GM12864 (cell line): ENCODE data around the gene CST6.

Experiments
- DNase-seq: peaks from one replicate; pipeline ENCODE4 v3.0.0-alpha.2; 2011; ENCODE audit warnings: low read depth
- H3K4me3 ChIP-seq: 2 replicates; pipeline ENCODE4 v1.5.1; 2011; ENCODE audit warnings: mild to moderate bottlenecking, low read depth, low read length, control low read depth
- TF ChIP-seq, protein P1 (sequence below): IDR thresholded peaks from 2 replicates; pipeline ENCODE4 v1.5.1; 2011; ENCODE audit warnings: low read depth, mild to moderate bottlenecking, moderate library complexity, low read length, control low read depth, inconsistent platforms; ENCODE audit errors: missing control alignments

CST6 gene

DNA sequence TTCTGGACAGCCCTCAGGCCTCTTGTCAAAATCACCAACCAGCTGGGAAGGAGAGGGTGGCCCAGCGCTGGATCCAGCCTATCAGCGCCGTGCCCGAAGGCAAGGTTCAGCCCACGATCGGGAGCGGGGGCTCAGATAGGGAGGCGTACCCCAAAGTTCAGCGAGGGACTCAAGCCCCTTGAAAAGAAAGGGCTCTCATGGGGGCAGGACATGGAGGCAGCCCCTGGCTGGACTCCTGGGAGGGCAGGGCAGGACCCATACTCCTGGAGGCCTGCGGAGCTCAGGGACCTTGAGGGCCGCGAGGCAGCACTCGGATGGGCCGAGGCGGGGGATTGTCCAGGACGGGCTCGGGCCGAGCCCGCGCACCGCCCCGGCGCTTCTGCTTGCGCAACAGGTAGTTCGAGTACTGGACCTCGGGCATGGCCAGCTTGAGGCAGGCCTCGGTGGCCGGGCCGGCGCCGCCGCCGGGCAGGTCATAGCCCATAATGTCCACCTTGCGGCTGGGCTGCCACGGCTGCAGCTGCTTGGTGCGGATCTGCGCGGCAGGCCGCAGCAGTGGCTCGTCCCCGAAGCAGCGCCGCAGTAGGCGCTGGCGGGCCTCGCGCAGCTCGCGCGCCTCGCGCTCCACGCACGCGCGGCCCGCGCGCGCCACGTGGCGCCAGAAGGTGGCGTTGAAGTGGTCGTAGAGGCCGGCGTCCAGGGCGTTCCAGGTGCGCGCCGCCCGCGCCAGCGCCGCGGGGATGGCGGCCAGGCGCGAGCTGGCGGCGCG is 30.6 kb downstream of the CST6 start:
- no peak overlapping the region for H3K4me3 ChIP-seq
- DNase-seq, result no peak

DNA sequence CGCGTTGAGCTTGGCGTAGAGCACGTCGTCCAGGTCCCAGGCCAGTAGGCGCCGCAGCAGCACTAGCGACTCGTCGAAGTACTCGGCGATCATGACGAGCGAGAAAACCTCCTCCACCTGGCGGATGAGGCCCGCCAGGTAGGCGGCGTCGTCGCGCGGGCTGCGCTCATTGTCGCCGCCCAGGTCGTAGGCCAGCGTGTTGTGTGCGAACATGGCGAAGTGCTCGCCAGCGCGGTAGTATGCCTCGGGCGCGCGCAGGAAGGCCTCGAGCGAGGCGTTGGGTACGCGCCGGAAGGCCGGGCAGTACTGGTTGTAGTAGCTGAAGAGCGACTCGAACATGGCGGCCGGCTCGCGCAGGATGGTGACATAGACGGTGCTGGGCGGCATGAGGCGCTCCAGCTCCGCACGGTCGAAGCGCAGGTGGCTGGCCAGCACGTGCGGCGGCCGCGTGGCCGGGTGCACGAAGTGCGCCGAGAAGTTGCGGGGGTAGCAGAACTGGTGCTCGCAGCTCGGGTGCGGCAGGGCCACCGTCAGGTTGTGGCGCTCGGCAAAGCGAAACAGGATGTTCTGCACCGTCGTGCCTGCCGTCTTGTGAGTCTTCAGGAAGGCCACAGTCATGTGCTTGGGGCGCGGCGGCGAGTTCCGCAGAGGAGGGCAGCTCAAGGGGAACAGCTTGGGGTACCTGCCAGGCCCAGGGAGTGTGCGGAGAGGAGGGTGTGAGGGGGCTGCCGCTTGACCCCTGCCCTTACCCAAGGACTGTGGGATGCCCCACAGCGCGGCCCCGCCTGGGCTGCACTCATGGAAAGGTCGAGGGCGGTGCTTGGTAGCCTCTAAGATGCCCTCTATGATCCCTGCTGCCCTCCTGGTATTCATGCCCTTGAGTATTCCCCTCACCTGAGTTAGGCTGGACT is 31.4 kb downstream of the CST6 start:
- no peak for DNase-seq
- H3K4me3 ChIP-seq, result no peak overlapping the region
- TF ChIP-seq, protein P1, sequence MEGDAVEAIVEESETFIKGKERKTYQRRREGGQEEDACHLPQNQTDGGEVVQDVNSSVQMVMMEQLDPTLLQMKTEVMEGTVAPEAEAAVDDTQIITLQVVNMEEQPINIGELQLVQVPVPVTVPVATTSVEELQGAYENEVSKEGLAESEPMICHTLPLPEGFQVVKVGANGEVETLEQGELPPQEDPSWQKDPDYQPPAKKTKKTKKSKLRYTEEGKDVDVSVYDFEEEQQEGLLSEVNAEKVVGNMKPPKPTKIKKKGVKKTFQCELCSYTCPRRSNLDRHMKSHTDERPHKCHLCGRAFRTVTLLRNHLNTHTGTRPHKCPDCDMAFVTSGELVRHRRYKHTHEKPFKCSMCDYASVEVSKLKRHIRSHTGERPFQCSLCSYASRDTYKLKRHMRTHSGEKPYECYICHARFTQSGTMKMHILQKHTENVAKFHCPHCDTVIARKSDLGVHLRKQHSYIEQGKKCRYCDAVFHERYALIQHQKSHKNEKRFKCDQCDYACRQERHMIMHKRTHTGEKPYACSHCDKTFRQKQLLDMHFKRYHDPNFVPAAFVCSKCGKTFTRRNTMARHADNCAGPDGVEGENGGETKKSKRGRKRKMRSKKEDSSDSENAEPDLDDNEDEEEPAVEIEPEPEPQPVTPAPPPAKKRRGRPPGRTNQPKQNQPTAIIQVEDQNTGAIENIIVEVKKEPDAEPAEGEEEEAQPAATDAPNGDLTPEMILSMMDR, result no peak

More for the DNA sequence above, 30.6 kb downstream of the CST6 start:
- TF ChIP-seq, protein P1, result no peak

GRCh38 chr11:66044757-66045156 is 32.9 kb downstream of the CST6 start:
- peak overlapping the region; percentile 15 for H3K4me3 ChIP-seq
- DNase-seq, result no peak
- TF ChIP-seq, protein P1, result no peak

GRCh38 chr11:66045177-66045639 is 33.4 kb downstream of the CST6 start:
- peak overlapping the region; percentile 15 for H3K4me3 ChIP-seq
- peak; percentile 53 for DNase-seq
- TF ChIP-seq, protein P1, result peak; percentile 98

GRCh38 chr11:66046901-66047300 is 35.1 kb downstream of the CST6 start:
- no peak overlapping the region for H3K4me3 ChIP-seq
- TF ChIP-seq, protein P1, result no peak
- DNase-seq, result no peak

DNA sequence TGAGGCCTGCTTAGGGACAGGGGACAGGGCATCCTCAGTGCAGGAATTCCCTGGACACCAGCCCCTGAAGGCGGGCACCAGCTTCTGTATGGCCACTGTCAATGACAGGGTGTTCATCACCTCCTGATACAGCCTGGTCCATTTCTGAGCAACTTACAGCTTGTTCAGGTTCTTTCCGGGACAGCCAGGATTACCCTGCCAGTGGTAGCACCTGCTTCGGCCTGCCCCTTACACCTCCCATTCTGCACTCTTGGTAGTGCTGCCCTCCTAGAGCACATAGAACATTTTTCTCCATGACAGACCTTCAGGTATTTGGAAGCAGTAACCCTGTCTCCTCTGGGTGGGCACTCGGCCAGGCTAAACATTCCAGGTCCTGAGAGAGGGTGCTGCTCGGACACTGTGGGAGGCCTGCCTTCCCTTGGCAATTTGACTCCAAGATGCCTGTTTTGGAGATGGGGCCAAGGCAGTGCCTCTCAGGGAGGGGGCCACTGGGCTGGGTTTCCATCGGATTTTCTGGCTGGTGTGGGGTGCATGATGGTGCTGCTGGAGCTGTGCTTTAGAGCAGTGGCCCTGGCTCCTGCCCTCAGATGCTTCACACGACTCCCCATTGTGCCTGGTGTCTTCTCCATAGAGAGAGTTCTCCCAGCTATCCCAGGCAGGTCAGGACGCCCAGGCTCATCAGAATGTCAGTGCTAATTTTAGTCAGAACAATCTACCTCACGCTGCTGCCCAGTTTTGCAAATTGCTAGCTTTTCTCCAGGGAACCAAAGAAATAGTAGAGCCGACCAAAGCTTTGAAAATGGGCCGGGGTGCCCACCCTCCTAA is 35.9 kb downstream of the CST6 start:
- DNase-seq, result no peak
- TF ChIP-seq, protein P1, result no peak
- no peak overlapping the region for H3K4me3 ChIP-seq
